Colon (tissue), 2 donors: Measurements from ENCODE around the gene ATP5PO.
"Not testable (repeated sequence)": the region's sequence is repeated elsewhere in the genome, so short reads cannot be mapped to it uniquely, and the experiment has no call there.

ENCODE experiments used
- FAIRE-seq: peaks from 2 replicates; lab custom pipeline; 2012; peaks lifted over from hg19 to GRCh38; lab: Jason Lieb, UNC
- donor health status: control.
- donor health status: control.

Gene ATP5PO

GRCh38 chr21:33940881-33941245 lies 25.3 kb upstream of the ATP5PO start:
- FAIRE-seq: no peak

GRCh38 chr21:33940164-33940880 lies 24.7 kb upstream of the ATP5PO start:
- no peak for FAIRE-seq

- FAIRE-seq: no peak
Measured at GRCh38 chr21:33939226-33939625, 23.6 kb upstream of the ATP5PO start.

- no peak for FAIRE-seq
Measured at GRCh38 chr21:33938381-33938780, 22.8 kb upstream of the ATP5PO start.

DNA sequence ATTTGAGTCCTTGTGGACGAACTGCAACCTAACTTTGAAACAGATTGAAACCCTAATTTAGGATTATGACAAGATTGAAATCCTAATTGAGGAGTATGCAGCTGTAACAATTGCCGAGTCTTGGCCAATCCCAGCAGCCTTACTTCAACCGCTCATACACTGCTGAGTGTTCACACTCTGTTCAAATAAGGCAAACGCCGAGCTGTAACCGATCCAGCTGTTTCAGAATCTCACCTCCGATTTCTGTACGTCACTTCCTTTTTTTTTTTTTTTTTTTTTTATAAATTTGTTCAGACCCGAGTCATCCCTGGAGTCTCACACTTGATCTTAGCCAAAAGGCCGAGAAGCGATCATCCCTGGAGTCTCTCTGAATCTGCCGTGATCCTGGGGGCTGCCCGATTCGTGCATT lies 22.3 kb upstream of the ATP5PO start:
- no peak for FAIRE-seq

DNA sequence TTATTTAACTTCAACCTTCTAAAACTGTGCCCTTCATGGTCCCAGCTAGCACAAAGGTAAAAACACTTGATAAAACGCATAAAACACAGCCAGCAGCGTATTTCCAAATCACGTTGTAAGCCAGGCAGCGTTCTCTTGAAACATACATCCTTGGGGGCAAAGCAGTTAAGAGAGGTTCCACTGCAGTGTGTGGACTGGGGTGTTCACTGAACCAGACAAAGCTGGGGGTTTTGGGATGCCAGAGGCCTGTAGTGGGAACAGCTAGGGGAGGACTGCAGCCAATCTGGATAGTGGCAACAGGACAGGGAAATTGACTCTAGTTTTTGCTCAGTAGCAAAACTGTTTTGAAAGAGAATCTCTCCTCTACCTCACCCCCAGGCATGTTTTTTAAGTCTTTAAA lies 21.5 kb upstream of the ATP5PO start:
- no peak for FAIRE-seq

DNA sequence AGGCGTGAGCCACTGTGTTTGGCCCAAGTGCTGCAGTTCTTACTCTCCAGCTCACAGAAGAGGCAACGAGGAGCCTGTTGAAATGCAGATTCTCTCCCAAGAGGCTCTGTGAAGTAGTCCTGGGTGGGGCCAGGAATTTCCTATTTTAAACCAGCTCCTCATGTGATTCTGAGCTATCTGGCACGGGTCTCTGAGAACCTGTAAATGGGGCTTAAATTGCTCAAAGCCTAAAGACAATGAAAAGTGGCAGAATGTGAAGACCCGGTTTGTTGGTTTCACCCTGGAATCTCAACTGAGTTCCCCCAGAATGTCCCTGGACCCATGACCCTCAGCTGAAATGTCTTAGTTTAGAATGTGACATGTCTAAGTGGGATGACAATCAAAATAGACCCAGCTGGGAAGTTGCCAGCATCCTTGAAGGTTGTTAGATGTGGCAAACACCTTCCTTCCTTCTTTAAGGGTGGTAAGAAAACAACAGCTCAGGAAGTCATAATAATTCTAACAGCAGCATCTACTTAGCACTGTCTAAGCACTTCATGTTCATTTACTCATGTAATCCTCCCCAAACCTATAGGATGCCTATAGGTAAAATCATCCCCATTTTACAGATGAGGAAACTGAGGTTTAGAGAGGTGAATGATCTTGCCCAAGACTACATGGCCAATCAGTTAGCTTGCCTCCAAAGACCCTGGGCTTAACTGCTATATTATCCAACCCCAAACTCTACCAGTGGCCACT lies 20.9 kb upstream of the ATP5PO start:
- no peak for FAIRE-seq

DNA sequence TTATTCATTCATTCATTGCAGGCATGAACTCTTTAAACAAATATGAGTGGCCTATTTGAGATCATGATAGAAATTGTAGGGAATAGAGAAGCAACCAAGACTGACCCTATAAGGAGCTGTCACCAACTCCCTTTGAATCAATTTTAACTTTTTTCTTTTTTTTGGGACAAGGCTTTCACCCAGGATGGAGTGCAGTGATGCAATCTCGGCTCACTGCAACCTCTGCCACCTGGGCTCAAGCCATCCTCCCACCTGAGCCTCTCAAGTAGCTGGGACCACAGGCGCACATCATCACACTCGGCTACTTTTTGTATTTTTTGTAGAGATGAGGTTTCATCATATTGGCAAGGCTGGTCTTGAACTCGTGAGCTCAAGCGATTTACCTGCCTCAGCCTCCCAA lies 17.1 kb upstream of the ATP5PO start:
- no peak for FAIRE-seq

GRCh38 chr21:33931799-33932390 lies 16.3 kb upstream of the ATP5PO start:
- FAIRE-seq: no peak

- not testable (repeated sequence) for FAIRE-seq
Measured at GRCh38 chr21:33931052-33931798, 15.6 kb upstream of the ATP5PO start.

DNA sequence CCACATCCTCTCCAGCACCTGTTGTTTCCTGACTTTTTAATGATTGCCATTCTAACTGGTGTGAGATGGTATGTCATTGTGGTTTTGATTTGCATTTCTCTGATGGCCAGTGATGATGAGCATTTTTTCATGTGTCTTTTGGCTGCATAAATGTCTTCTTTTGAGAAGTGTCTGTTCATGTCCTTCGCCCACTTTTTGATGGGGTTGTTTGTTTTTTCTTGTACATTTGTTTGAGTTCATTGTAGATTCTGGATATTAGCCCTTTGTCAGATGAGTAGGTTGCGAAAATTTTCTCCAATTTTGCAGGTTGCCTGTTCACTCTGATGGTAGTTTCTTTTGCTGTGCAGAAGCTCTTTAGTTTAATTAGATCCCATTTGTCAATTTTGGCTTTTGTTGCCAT lies 10.6 kb upstream of the ATP5PO start:
- FAIRE-seq: not testable (repeated sequence)

DNA sequence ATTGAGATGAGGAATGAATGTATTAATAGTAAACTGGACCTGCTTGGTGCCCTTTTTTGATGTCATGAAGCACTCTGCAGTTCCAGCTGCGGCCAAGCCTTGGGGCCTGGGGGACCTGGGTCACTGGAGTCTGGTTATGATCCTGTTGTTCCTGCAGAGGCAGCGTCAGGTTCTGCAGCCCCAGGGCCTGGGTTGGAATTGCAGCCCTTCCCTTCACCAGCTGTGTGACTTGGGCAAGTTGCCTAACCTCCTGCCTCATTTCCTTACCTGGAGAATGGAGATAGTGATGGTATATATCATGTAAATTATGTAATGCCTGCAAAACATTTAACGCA lies 9.1 kb upstream of the ATP5PO start:
- FAIRE-seq: no peak

DNA sequence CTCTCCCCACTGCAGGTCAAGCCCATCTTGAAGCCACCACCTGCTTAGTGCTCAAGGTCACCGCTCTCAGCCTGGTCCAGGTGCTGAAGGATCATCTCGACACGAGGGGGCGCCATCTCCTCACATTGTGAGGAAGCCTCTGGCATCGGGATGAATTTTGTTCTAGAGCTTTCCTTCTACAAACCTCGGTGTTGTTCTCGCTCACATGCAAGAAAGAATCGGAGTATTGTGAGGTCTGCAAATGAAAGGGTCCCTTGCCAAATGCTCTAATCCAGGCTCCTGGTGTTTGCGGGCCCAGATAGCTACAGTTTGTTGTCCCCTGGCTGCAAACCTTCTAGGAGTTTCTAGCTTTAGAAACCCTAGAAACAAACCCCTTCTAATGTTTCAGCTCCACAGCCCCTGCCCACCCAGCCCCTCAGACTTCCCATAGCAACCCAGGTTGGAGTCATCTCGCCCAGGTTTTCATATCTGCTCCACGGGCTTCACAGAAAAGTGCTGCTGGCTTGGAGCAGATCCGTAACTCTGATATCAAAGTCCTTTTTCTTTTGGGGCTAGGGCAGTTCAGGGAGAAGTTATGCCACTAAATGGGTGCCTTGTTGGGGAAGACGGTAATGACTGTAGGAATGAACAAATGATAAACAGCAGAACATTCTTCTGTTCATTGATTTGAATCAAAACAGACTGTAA lies 8.6 kb upstream of the ATP5PO start:
- FAIRE-seq: no peak

DNA sequence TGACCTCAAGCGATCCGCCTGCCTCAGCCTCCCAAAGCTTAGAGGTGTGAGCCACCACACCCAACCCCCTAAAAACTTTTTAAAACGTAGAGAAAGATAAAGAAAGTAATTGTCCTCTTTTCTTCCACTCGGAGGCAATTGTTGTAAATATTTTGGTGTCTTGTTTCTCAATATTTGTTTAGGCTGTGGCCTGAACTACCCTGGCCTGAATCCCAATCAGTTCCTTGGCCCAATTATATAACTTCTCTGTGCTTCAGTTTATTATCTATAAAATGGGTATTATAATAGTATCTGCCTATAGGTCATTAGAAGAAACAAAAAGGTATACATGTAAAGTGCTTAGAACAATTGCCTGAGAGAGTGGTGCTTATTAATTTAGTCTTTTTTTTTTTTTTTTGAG lies 1.8 kb upstream of the ATP5PO start:
- FAIRE-seq: no peak

GRCh38 chr21:33916200-33916567 lies 580 bp upstream of the ATP5PO start:
- FAIRE-seq: no peak

- no peak for FAIRE-seq
Measured at GRCh38 chr21:33914188-33914587, 1.4 kb downstream of the ATP5PO start.

GRCh38 chr21:33909756-33910155 lies 5.8 kb downstream of the ATP5PO start:
- FAIRE-seq: no peak

DNA sequence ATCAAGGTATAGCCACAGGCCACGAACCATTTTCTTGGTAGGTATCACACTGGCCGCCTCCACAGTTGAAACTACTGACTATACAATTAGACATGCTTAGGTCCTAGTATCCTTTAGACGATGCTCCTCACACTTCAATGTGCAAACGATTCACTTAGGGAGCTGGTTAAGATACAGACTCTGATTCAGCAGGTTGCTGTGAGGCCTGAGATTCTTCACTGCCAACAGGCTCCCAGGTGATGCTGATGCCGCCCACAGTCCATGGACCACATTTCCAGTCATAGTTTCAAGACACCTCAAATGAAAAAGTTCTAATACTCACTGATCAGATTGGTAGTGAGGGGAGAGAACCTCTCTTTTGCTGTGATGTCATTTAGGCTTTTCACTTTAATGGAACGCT lies 6.8 kb downstream of the ATP5PO start:
- FAIRE-seq: no peak

- no peak for FAIRE-seq
Measured at GRCh38 chr21:33904041-33904440, 11.6 kb downstream of the ATP5PO start.

DNA sequence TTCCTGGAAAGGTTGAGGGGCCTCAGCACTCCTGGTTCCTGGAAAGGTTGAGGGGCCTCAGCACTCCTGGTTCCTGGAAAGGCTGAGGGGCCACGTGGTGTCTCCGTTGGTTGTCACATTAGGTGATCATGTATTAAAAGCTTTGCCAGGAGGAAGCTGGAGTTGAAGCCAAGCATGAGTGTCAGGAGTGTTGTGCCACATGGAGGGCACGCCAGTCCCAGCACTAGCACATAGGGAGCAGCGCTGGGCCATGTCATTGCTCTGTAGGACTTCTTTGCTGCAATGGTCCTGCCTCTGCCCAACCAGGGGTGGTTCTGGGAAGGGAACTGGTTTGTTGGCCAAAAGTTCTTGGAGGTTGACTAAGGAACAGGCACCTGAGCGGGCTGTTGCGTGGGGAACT lies 13.3 kb downstream of the ATP5PO start:
- no peak for FAIRE-seq

- no peak for FAIRE-seq
Measured at GRCh38 chr21:33901412-33902288, 14.0 kb downstream of the ATP5PO start.
